Kidney capillary endothelial cell (primary cell): ENCODE data around the gene SLC38A10.
A peak's percentile ranks its signal among the peaks of the same experiment; 100 is the strongest.
"Not testable (repeated sequence)": the region's sequence is repeated elsewhere in the genome, so short reads cannot be mapped to it uniquely, and the experiment has no call there.

ENCODE experiments used
- DNase-seq: peaks from one replicate; pipeline ENCODE4 v3.0.0-alpha.2; 2018; ENCODE audit warnings: low spot score

SLC38A10 gene

DNA sequence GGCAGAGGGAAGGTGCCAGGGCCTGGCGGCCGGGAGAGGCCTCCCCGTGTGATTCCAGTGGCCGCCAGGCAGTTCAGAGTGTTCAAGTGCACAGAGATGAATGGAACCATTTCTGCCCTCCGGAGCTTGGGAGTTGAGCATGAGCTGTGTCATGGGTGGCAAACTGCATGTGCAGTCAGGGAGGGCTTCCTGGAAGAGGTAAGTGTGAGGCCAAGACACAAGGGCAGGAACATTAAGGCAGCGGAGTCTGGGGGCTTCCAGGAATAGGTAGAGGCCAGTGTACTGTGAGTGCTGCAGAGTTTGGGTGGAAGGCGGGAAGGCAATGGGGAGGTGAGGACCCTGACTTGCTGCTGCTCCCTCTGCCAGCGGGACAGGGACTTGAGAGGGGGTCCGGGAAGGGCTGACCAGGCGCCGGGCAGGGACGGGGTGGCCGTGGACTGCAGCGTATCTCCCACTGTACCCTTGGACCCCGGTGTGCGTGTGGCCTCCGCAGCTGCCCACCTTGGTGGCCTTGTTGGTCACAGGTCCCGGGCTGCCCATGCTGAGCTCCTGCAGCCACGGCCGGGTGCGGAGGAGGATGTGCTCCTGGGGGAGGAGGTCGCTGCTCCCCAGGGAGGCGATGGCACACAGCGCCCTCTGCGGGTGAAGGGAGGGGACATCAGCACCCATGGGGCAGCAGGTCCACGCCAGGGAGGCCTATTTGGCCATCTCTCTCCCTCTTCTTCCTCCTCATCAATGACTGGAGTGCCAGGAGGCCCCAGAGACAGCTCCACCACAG lies 64.9 kb downstream of the SLC38A10 start:
- DNase-seq = no peak

DNA sequence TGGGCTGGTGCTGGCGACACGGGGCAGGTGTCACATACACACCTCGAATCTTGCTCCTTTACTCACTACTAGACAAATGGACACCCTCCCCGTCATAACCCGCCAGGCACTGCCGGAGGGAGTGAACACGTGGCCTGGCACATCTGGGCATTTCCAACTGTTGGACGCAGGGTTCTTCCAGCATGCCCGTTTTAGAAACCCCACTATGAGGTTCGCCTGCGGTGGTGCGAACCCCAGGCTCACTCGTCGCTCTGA lies 65.5 kb downstream of the SLC38A10 start:
- DNase-seq = no peak

DNA sequence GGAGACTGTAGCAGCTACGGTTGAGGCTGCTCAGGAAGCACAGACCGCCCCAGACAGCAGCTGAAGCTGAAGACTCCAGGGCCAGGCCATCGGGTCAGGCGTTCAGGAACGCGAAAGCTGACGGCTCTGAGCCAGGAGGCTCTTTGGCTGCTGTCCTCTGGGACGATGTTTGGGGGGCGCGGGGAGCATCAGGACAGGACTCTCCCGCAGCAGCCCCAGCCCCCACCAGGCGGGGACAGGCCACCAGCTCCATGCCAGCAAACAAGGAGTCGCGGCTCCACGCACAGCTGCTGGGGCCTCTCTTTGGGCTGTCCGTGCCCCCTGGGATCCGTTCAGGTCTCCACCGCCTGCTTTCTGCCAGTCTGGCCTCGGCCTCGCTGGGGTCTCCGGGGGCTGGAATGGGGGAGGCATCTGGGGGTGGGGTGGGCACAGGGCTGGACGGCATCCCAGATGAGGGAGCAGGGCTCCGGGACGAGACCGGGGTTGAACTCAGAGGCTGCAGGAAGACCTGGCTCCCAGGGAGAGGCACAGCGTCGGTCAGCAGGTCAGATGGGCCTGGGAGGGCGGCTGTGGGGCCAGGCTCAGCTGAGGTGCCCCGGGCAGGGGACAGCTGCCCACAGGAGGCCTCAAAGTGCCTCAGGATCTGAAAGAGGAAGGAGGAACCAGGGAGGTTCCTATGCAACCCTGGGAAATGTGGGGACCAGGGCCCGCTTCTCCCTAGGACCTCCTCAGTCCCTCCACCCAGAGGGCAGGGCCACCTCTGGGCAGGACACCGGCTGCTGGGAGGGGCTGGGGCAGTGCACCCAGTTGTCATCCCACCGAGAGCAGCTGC lies 66.1 kb downstream of the SLC38A10 start:
- DNase-seq = no peak

DNA sequence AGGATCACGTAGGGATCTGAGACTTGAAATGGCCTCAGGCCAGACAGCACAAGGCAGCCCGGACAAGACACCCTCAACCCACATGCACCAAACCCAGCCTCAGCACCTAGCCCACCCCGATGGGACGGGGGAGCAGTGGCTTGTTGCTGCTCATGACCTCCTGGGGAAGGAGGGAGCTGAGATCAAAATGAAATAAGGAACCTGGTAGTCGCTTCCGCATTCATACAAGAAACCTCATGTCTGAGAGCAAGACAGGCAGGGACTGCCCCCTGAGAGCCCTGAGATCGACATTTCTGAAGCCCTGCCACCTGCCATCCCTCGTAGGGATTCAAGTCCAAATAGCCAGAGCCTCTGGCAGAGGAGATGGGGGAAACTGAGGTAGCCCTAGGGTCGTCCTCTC lies 66.7 kb downstream of the SLC38A10 start:
- no peak for DNase-seq

DNA sequence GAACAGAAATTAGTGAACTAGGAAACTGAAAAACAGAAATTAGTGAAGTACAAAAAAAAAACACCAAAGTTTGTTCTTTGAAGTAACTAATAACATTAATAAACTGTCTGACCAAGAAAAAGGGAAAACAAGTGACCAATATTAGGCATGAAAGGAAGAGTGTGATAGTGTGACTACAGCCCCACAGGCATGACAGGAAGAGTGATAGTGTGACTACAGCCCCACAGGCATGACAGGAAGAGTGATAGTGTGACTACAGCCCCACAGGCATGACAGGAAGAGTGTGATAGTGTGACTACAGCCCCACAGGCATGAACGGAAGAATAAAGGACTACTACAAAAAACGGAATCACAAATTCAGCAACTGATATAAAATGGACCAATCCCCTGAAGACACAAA lies 67.5 kb downstream of the SLC38A10 start:
- DNase-seq = not testable (repeated sequence)

DNA sequence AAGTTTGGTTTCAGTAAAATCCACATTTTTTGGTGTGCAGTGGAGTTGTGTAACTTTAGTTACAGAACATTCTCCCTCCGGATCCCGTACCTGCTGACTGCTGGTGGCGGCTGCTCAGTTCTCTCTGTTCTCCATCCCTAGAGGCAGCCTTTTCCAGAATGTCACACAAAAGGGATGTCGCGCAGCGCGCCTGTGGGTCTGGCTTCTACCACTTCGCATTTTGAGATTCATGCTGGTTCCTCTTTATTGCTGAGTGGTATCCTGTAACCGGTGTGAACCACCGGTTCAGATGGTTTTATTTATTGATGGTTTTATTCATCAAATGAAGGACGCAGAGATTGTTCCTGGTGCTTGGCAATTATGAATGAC lies 71.4 kb downstream of the SLC38A10 start:
- no peak for DNase-seq

DNA sequence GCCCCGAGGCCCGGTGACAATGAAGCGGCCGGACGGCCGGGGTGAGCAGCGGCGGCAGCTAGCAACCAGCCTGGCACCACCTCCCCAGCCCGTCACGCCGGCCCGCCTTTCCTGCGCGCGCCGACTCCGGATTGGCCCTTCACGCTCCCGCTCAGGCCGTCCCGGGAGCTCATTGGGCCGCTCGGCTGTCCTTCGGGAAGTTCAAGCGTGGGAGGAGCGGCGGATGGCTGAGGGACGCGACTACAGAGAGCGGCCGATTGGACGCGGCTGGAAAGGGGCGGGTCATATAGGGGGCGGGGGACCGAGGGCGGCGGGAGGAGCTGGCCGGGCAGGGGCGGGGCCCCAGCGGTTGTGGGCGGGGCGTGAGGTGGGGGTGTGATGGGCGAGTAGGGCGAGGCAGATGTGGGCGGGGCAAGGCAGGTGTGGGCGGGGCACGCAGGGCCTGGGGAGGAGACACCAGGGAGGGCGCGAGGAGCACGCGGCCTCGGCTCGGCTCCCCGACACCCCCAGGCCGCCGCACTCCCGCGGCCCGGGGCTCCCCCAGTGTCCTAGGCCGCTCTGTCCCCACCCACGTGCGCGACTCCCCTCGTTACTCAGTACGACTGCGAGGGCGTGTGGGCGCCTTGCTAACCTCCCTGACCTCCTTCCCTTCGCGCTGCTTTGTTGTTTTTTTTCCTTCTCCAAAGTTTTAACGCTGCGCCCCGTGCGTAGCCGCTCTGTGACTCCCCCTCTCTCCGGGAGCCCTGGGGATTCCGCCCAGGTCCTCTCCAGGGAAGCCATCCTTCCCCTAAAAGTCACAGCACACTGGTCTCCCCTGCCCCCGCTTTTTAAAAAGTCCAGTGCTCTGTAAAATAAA lies 72.0 kb downstream of the SLC38A10 start, which contains the start of gene CEP131:
TSS of gene CEP131 (minus strand) at position 60 of the 856 bp plus-strand sequence. CDS start 2,909 bp downstream, outside the sequence.
- peak; percentile 96 for DNase-seq

DNA sequence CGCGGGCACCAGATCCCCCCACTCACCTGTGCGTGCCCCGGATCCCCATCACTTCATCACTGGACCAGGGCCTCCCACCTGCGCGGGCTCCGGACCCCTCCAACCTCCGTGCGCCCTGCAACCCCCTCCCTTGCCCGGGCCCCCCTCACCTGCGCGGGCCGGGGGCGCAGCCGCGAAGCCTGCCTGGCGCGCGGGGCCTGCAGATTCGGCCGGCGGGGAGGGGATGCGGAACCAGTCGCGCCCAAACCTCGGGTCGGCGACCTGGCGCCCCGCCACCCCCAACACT lies 72.5 kb downstream of the SLC38A10 start:
- no peak for DNase-seq

DNA sequence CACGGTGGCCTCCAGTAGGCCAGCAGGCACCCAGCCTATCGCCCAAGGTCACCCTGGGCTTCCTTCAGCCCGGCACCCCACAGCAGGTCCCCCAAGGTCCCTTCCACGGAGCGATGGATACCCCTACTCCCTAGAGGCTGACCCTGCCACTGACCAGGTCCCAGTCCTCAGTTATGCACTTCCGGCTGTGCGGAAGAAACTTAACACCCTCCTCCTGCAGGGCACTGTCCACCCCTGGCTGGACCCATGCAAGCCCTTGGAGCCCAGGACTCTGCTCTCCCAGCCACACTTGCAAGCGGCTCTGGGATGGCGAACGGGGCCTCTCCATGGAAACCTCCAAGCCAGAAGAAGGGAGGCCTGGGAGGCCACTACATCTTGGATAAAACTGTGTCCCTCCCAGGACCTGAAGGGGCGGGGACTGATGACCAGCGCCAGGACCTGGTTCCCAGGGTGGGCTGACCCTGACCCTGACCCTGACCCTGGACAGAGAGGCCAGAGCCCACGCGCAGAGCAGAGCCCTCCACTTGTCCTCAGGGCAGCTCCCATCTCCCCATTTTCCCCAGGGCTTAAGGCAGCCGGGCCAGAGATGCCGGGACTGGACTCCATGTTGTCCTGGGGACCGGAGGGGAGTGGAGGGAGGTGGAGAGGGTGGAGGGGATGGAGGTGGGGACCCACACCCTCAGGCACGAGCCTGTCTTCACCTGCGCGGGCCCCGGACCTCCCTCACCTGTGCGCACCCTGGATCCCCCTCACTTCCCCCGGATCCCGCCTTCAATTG lies 73.1 kb downstream of the SLC38A10 start:
- no peak for DNase-seq

DNA sequence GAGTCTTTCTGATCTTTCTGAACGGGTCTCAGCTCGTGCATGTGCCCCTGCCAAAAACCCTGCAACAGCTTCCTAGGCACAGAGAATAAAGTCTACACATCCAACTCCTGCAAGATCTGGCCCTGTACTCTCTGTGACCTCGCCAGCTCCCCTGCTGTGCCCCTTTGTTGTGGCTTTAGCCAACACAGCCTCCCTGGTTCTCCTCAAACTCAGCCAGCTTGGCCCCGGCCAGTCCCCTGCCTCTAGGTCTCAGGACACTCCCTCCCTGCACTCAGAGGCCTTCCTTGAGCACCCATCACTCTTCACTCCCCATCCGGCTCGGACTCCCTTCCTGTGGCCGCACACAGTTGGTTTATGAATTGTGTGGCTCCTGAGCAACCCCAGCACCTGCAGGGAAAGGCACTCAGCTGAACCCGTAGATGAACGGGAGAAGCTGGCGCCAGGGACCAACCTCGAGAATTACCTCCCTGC lies 73.7 kb downstream of the SLC38A10 start:
- DNase-seq = no peak

DNA sequence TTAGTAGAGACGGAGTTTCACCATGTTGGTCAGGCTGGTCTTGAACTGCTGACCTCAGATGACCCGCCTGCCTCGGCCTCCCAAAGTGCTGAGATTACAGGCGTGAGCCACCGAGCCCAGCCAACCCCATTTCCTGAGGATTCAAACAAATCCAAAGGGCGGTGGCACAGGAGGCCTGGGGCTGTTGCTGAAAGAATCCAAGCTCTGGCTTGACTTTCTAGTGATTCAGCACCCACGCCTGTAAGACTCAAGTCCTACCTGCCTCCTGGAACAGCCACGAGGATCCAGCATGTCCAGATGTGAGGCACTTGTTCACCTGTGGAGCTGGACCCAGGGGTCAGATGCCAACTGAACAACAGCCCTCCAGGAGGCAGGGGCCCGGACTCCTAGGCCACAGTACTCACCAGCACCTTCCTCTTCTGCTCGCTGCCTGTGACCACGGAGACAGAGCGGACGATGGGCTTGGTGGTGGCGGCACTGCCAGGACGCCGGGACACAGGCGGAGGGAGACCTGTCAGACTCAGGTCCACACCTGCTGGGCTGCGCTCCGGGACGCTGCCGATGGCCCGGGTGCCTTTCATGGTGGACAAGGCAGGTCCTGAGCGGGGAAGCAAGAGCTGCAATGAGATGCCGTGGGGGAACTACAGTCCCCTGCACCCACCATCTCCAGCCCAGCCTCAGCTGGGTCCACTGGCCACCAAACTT lies 75.5 kb downstream of the SLC38A10 start:
- DNase-seq = no peak

DNA sequence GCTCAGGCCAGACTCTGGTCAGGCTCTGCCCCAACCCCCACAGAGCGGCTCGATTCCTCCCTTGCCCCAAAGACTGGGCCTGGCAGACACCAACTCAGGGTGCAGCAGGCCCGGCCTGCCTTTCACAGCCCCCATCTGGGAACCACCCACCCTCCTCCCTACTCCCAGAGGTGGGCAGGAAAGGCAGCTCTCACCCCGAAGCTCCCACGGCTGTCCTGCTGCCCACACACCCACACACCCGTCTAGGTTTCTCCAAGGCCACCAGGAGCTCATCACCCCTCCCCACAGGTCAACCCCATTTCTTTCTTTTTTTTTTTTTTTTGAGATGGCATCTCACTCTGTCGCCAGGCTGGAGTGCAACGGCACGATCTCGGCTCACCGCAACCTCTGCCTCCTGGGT lies 76.1 kb downstream of the SLC38A10 start:
- no peak for DNase-seq

DNA sequence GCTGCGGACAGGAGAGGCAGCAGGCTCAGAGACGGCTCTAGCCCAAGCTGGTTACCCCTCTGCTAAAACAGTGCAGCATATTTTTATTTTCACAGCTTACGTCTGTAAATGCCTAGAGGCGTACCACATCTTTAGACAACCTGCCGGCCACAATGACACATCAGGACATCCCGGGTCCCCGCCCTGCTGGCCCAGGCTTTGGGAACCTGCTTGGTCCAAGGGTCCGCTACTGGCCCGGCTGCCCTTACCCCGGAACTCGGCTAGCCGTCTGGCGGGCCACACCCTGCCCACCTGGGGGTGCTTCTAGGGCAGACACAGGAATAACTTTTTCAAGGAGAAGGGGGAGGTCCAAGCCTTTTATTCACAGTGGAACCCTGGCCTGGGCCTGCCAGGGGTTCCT lies 76.6 kb downstream of the SLC38A10 start:
- no peak for DNase-seq

DNA sequence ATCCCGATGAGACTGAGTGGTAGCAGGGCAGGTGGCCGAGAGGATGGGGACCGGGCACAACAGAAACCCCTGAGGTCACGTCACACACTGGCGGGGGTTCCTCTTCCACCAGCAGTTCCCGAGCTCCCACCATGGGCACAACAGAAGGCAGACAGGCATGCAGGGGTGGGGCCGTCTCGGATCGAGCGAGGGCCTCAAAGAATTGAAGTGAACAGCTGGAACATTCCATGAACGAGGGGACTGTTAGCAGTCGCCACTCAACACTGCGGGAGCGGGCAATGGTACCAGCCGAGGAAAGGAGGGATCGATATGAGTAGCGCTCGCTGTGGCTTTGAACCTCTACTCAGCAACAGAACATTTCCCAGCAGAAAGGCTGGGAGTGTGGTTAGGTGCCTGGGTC lies 77.6 kb downstream of the SLC38A10 start:
- DNase-seq = no peak

DNA sequence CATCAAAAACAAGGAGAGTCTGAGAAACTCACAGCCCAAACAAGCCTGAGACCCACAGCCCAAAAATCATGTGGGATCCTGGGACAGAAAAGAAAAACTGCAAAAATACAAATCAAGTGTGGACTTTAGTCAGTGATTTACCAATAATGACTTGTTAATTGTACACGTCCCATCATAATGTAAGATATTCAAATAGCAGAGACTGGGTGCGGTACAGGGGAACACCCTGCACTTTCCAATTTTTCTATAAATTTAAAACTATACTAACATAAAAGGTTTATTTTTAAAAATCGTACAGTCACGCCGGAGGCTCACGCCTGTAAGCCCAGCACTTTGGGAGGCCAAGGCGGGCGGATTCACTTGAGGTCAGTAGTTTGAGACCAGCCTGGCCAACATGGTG lies 81.1 kb downstream of the SLC38A10 start:
- DNase-seq = no peak

DNA sequence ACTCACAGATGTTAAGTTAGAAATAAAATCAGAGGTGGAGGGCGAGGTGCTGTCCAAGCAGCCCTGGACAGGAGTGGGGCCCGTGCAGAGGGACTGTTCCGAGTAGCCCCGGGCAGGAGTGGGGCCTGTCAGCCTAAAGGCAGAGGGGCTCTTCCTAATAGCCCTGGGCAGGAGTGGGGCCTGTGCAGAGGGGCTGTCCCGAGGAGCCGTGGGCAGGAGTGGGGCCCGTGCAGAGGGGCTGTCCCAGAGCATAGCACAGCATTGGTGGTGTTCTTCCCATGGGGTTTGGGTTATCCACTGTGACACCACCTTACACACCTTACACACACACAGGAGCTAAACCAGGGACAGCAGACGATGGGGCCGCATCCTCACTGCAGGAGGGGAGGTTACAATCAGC lies 82.7 kb downstream of the SLC38A10 start:
- no peak for DNase-seq

DNA sequence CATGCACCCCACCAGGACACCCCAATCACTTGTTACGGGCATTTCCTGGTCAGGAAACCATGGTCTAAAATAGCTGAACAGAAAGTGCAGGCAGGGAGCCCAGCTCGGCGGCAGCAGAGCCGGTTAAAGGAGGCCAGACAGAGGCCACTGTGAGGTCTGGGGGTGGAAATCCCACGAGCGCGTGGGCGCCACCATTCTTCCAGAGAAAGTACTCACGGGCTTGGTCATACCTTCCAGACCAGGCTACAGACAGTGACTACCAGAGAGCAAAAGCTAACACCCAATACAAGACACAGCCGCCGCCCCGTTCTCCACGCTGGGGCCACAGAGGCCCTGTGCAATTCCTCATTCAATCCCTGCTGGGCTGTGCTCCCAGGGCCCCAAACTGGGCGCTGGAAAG lies 84.2 kb downstream of the SLC38A10 start:
- no peak for DNase-seq

DNA sequence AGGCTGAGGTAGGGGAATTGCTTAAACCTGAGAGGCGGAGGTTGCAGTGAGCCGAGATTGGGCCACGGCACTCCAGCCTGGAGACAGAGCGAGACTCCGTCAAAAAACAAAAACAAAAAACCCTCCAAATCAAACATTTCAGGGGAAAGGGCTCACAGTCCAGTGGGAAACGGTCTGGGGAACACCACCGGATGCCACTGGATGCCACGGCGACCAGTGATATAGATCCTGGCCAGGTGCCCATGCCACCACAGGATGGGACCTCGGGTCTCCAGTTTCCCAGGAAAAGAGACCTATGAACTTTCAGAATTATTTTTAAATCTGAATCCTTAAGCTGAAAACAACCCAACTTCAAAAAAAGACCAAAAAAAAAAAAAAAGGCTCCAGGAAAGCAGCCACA lies 84.6 kb downstream of the SLC38A10 start:
- no peak for DNase-seq

DNA sequence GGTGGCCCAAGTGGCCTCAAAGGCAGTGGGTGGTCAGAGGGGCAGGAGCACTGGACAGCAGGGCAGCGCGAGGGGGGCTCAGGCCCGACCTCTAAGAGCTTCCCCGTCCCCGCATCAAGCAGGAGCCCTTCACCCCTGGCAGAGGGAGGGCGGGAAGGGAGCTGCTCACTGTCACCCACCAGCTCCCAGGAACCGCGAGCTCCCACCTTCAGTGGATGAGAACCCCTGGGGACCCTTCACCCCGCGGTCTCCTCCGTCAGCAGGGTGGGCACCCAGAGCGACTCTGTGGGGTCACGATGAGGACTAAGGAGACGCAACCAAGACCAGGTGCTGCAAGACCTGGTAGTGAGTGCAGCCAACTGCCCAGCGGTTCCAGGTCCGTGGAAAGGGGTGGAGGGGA lies 86.0 kb downstream of the SLC38A10 start:
- no peak for DNase-seq

DNA sequence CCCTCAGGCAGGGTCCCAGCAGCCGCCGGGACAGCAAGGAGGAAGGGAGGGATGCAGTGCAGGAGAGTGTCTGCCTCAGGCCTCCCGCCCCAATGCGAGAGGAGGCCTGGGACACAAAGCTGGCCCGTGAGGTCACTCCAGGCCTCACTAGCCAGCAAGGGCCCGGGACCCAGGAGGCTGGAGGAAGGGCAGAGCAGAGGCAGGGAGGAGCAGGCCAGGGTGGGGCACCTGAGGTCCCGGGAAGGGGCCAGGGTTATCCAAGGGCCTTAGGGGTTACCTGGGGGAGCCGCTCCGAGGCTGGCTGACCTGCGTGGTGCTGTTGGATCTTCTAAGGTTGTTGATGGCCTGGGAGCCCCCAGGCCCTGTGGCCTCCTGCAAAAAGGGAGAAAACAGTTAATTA lies 86.5 kb downstream of the SLC38A10 start:
- DNase-seq = no peak
